Ovary (tissue), 3 donors: Measurements from ENCODE around the gene MGAT5.

Experiments
- CTCF ChIP-seq, 3 donors: fragments of 450-650 bp in 2 of 3; fragments of 200-600 bp in 1 of 3; IDR thresholded peaks; one replicate each; pipeline versions ENCODE4 v1.5.1 to v1.8.0; 2016 to 2022; ENCODE audit warnings: antibody characterized with exemption in 3 of 3, mild to moderate bottlenecking in 1 of 3
- POLR2A ChIP-seq: fragments of 450-650 bp; IDR thresholded peaks from one replicate; pipeline ENCODE4 v1.6.1; 2017; ENCODE audit warnings: antibody characterized with exemption, mild to moderate bottlenecking, moderate library complexity
- donor health status: DM: no; HTN: no; CAD: no.

GRCh38 chr2:134381141-134381540 lies 127.3 kb downstream of the MGAT5 start:
- TF ChIP-seq CTCF (IDR thresholded peaks at IDR 0.05): no peak
- TF ChIP-seq POLR2A: no peak
